Vein endothelial cell (primary cell): ENCODE measurements around the gene CPT1C. TPM values are rescaled to one million over a fixed set of nuclear protein-coding genes. Genes with fewer than 3 reads are reported as not detected.

Experiments used
- small RNA-seq: library from RNA; depleted of rRNA; stranded (forward); fragments of <200 nt; gene quantifications from one replicate; pipeline ENCODE3, GENCODE V24; 2012
- total RNA-seq: library from RNA; depleted of rRNA; stranded (reverse); fragments of >200 nt; gene quantifications from 2 replicates; pipeline ENCODE4 v1.2.3, GENCODE V29; 2012

Gene CPT1C
- 22.9 and 25.0 TPM in 2 replicates for total RNA-seq

GRCh38 chr19:49690656-49691242 lies at the start of gene CPT1C:
Gene CPT1C, plus strand, starts transcription at chr19:49691116. Its CDS starts 1,137 bp downstream, at chr19:49692253.

GRCh38 chr19:49641688-49642491 lies 49.0 kb upstream of the CPT1C start, which contains the start of gene SCAF1:
Gene SCAF1, plus strand, starts transcription at chr19:49642209. Its CDS starts 2,818 bp downstream, at chr19:49645027.

DNA sequence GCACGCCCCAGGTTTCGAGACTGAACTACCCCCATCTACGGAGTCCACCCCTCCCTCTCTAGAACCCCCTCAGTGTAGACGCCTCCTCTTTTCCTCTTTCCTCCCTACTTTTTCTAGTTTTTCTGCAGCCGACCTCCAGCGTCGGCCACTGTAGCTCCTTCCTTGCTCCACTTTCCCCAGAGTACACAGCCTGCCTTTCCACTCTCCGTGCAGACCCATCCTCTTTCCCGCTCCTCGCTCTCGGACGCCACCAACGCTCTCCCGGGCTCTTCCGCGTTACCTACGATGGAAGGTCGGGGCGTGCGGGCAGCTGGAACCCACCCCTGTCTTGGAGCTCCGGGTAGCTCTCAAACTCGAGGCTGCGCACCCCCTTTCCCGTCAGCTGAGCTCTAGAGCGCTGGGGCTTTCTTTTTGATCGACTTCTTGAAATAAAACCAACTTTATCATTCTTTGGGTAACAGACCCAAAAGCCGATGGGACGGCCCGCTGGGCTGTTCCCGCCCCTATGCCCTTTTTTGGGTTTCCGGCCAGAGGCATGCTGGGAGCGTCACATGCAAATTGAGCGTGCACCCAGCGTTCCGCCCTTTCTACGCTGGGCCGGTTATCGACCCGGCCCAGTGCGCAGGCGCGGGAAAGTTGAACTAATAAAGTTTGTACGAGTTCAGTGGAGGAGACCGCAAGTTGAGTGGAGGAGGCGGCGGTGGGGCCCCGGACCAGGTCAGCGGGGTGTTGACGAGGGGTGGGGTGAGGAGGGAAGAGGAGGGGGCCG lies 25.4 kb upstream of the CPT1C start, which contains the start of the genes BCL2L12 and IRF3:
BCL2L12 (plus strand) TSS at position 583 of the 769 bp plus-strand sequence. CDS start 760 bp downstream, outside the sequence.
IRF3 (minus strand) TSS at position 507 of the 769 bp plus-strand sequence. CDS start 1,019 bp downstream, outside the sequence.

GRCh38 chr19:49677231-49677900 lies 13.6 kb upstream of the CPT1C start, which contains the start of gene PRMT1:
Gene PRMT1, plus strand, starts transcription at chr19:49677271. Its CDS starts 10 bp downstream, at chr19:49677281.

DNA sequence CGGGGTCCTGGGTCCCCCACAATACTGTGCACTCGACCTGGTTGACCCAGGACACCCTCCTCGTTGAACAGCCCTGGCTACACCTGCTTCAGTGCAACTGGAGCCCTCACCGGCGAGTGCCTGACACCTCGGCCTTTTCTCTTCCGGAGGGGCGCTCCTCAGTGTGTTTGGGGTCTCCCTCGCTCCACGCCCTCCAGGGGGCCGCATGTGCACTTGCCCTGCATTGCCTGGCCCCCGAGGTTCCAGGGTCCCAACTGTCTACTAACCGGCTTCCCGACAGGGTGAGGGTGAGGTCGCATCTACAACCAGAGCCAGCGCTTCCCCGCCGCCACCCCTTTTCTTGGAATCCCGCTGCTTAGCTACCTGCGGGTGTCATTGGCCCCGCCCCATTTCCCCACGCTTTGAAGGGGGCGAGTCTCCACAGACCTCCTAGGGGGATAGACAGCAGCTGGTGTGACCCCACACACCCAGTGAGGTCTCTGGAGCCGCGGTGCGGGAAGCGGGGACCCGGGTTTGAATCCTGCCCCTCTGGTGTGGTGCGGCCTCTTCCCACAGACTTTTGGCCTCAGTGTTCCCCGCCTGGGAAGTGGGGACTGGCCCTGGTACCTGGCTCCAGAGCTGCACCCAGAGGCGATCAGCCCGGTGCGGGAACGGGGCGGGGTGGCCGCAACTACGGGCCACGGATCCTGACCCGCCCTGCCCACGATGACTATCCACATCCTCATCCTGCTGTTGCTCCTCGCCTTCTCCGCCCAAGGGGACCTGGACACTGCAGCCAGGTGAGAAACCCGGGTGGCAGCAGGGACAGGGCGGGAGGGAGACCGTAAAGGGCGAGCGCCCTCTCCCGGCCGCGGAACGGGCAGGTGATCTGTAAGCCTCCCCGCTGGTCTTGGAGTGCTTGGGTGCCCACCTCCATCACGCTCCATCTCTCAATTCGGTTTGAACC lies 1.5 kb upstream of the CPT1C start, which contains the start of gene ADM5:
ADM5 (plus strand) TSS at position 462 of the 946 bp plus-strand sequence; CDS start at position 706, 244 bp downstream.

GRCh38 chr19:49763230-49763629 lies 72.3 kb downstream of the CPT1C start, which contains the start of gene TSKS:
Gene TSKS, minus strand, starts transcription at chr19:49763306. Its CDS starts 59 bp downstream, at chr19:49763247.

Small RNA genes within 50 kb of the gene (small RNA-seq; reads per million reads assigned to genes)
- 0.13 reads per million for gene MIR5088

Other genes starting within 250 kb of the CPT1C start
- gene SLC17A7, start 249.6 kb upstream of the CPT1C start, total RNA-seq = not detected in 2 replicates
- gene PIH1D1, start 239.3 kb upstream of the CPT1C start, total RNA-seq = 98.8 and 111 TPM in 2 replicates
- 34.9 and 38.8 TPM in 2 replicates for gene ALDH16A1, start 237.9 kb upstream of the CPT1C start, total RNA-seq
- gene FLT3LG, start 216.9 kb upstream of the CPT1C start, total RNA-seq = 1.7 and 3.3 TPM in 2 replicates
- 2,277 and 3,319 TPM in 2 replicates for gene RPL13A, start 203.5 kb upstream of the CPT1C start, total RNA-seq
- gene RPS11, start 194.7 kb upstream of the CPT1C start, total RNA-seq = 3,071 and 4,093 TPM in 2 replicates
- gene FCGRT, start 178.5 kb upstream of the CPT1C start, total RNA-seq = 88.0 and 140 TPM in 2 replicates
- gene RCN3, start 163.1 kb upstream of the CPT1C start, total RNA-seq = 20.3 and 62.4 TPM in 2 replicates
- gene NOSIP, start 110.6 kb upstream of the CPT1C start, total RNA-seq = 171 and 222 TPM in 2 replicates
- 6.5 and 8.5 TPM in 2 replicates for gene PRRG2, start 109.8 kb upstream of the CPT1C start, total RNA-seq
- gene PRR12, start 99.9 kb upstream of the CPT1C start, total RNA-seq = 5.3 and 5.9 TPM in 2 replicates
- 30.6 and 65.3 TPM in 2 replicates for gene RRAS, start 51.0 kb upstream of the CPT1C start, total RNA-seq
- 19.4 and 35.6 TPM in 2 replicates for gene SCAF1, start 48.9 kb upstream of the CPT1C start, total RNA-seq
- gene IRF3, start 25.3 kb upstream of the CPT1C start, total RNA-seq = 38.5 and 43.2 TPM in 2 replicates
- gene BCL2L12, start 25.2 kb upstream of the CPT1C start, total RNA-seq = 9.4 and 9.5 TPM in 2 replicates
- 388 and 419 TPM in 2 replicates for gene PRMT1, start 13.8 kb upstream of the CPT1C start, total RNA-seq
- gene ADM5, start 1.5 kb upstream of the CPT1C start, total RNA-seq = 0.98 and 1.9 TPM in 2 replicates
- not detected in 2 replicates for gene TSKS, start 72.2 kb downstream of the CPT1C start, total RNA-seq
- gene AP2A1, start 75.9 kb downstream of the CPT1C start, total RNA-seq = 103 and 114 TPM in 2 replicates
- gene FUZ, start 122.2 kb downstream of the CPT1C start, total RNA-seq = 12.3 and 16.7 TPM in 2 replicates
- 27.0 and 28.1 TPM in 2 replicates for gene MED25, start 127.2 kb downstream of the CPT1C start, total RNA-seq
- gene PTOV1, start 160.0 kb downstream of the CPT1C start, total RNA-seq = 43.8 and 78.1 TPM in 2 replicates
- gene PNKP, start 176.5 kb downstream of the CPT1C start, total RNA-seq = 51.5 and 58.5 TPM in 2 replicates
- gene AKT1S1, start 186.2 kb downstream of the CPT1C start, total RNA-seq = 11.8 and 12.1 TPM in 2 replicates
- gene TBC1D17, start 186.6 kb downstream of the CPT1C start, total RNA-seq = 12.8 and 15.4 TPM in 2 replicates
- gene IL4I1, start 205.8 kb downstream of the CPT1C start, total RNA-seq = 2.6 and 6.2 TPM in 2 replicates
- 18.6 and 19.5 TPM in 2 replicates for gene ATF5, start 238.1 kb downstream of the CPT1C start, total RNA-seq
- 46.4 and 51.3 TPM in 2 replicates for gene NUP62, start 238.4 kb downstream of the CPT1C start, total RNA-seq